ENCODE results near the gene KAT14.

The KAT14 gene

DNA sequence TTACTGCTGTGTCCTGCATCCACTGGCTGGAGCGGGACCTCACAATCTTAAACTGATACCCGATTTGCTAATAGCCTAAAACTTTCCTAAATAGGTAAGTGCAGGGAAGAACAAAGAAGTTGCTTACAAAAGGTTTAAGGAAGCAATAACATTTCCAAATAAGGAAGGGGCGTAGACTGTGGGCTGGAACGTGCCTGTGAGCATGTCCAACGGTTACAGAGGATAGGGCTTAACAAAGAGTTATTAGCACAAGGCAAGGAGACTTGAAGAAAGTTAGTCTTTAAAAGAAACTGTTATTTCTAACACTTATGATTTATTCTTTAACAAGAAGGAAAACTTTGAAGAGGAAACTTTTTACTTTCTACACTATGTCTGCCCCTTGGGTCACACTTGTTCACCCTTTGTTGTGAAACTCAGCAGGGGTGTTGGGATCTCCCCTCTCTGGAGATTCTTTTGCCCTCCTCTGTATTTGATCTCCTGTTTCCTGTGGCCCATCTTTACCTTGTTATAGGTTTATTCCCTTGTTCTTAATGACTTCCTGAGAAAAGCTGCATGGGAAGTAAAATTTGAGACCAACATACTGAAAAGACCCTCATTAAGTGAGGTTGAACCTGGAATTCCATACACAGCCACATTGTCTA is 28.7 kb downstream of the KAT14 start:
- H4K20me1 ChIP-seq (ENCODE audit: low read depth, low read length): no peaks in the 10 kb centered on the region
- H3K9ac ChIP-seq (ENCODE audit: low read length): no peak overlapping the region
- H3K9me3 ChIP-seq (ENCODE audit: insufficient read depth, low read length): no peaks in the 10 kb centered on the region
- H3K36me3 ChIP-seq (ENCODE audit: low read length): peaks cover 14% of the 10 kb centered on the region; the same call in 1 of the 2 replicates
- no peaks in the 10 kb centered on the region for H3K9me2 ChIP-seq (replicated peaks; ENCODE audit: insufficient read depth, low read length)
- no peak overlapping the region for H3K4me2 ChIP-seq (ENCODE audit: low read depth, low read length, poor library complexity, severe bottlenecking)
- H3K79me2 ChIP-seq (ENCODE audit: insufficient read depth, low read length): peaks cover 21% of the 10 kb centered on the region
- no peaks in the 10 kb centered on the region for H3K27me3 ChIP-seq (ENCODE audit: low read length)
- no peak for TF ChIP-seq EZH2phosphoT487 (conservative IDR thresholded peaks at IDR 0.05; ENCODE audit: low read length)
- TF ChIP-seq, protein P1, sequence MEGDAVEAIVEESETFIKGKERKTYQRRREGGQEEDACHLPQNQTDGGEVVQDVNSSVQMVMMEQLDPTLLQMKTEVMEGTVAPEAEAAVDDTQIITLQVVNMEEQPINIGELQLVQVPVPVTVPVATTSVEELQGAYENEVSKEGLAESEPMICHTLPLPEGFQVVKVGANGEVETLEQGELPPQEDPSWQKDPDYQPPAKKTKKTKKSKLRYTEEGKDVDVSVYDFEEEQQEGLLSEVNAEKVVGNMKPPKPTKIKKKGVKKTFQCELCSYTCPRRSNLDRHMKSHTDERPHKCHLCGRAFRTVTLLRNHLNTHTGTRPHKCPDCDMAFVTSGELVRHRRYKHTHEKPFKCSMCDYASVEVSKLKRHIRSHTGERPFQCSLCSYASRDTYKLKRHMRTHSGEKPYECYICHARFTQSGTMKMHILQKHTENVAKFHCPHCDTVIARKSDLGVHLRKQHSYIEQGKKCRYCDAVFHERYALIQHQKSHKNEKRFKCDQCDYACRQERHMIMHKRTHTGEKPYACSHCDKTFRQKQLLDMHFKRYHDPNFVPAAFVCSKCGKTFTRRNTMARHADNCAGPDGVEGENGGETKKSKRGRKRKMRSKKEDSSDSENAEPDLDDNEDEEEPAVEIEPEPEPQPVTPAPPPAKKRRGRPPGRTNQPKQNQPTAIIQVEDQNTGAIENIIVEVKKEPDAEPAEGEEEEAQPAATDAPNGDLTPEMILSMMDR (IDR thresholded peaks at IDR 0.05; ENCODE audit: insufficient read depth, low read length, poor library complexity, severe bottlenecking): no peak
- H3K4me3 ChIP-seq (ENCODE audit: insufficient read depth, low read length, poor library complexity, severe bottlenecking): no peak overlapping the region
- no peak overlapping the region for H3K27ac ChIP-seq (ENCODE audit: low read depth, low read length)
- no peak overlapping the region for H2AFZ ChIP-seq (ENCODE audit: low read depth, low read length, severe bottlenecking)
- no peaks in the 10 kb centered on the region for H3F3A ChIP-seq (ENCODE audit: insufficient read depth)

DNA sequence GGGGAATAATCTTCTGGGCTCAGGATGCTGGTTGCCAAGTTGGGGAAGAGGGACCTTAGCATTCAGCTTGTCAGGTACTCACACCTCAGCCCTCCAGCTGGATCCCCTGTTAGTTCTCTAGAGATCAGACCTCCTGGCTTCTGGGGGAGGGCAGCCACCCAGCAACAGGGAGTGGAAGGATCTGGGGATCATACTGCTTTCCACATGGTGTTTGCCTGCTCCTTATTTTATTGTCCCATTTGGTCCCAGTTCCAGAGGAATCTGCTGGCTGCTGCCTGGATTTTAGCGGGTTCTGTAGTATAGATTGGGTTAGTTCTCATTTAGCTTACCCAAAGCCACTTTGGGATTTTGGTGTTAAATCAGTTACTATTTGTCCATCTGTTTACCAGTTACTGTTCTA is 29.3 kb downstream of the KAT14 start:
- no peak overlapping the region for H3K4me2 ChIP-seq (ENCODE audit: low read depth, low read length, poor library complexity, severe bottlenecking)

DNA sequence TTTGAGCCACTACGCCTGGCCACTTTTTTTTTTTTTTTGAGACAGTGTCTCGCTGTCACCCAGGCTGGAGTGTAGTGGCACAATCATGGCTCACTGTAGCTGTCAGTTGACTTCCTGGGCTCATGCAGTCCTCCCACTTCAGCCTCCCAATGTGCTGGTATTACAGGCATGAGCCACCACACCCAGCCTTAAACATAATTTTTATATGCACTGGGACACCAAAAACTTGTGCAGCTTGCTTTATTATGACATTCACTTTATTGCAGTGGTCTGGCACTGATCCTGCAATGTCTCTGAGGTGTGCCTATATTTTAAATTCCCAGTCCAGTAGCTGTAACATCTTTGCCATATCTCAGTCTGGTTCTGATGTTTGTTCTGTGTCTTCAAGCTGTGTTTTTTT is 34.7 kb downstream of the KAT14 start:
- TF ChIP-seq, protein P1 (IDR thresholded peaks at IDR 0.05; ENCODE audit: insufficient read depth, low read length, poor library complexity, severe bottlenecking): no peak
- no peak for TF ChIP-seq EZH2phosphoT487 (conservative IDR thresholded peaks at IDR 0.05; ENCODE audit: low read length)
- Histone ChIP-seq H3K4me3 (ENCODE audit: insufficient read depth, low read length, poor library complexity, severe bottlenecking) (no peak overlapping the region), H3K27me3 (ENCODE audit: low read length) (no peaks in the 10 kb centered on the region), H3K9ac (ENCODE audit: low read length) (no peak overlapping the region), H3F3A (ENCODE audit: insufficient read depth) (no peaks in the 10 kb centered on the region), H3K9me3 (ENCODE audit: insufficient read depth, low read length) (no peaks in the 10 kb centered on the region), H3K36me3 (ENCODE audit: low read length) (peaks cover 22% of the 10 kb centered on the region; the same call in 1 of the 2 replicates), H3K9me2 (replicated peaks; ENCODE audit: insufficient read depth, low read length) (no peaks in the 10 kb centered on the region), H3K27ac (ENCODE audit: low read depth, low read length) (no peak overlapping the region), H2AFZ (ENCODE audit: low read depth, low read length, severe bottlenecking) (no peak overlapping the region), H3K79me2 (ENCODE audit: insufficient read depth, low read length) (peaks cover 35% of the 10 kb centered on the region), H3K4me2 (ENCODE audit: low read depth, low read length, poor library complexity, severe bottlenecking) (no peak overlapping the region), H4K20me1 (ENCODE audit: low read depth, low read length) (no peaks in the 10 kb centered on the region)

More for the DNA sequence above, 29.3 kb downstream of the KAT14 start:
- no peak overlapping the region for H3K9ac ChIP-seq (ENCODE audit: low read length)
- no peaks in the 10 kb centered on the region for H3K9me3 ChIP-seq (ENCODE audit: insufficient read depth, low read length)
- no peak overlapping the region for H3K4me3 ChIP-seq (ENCODE audit: insufficient read depth, low read length, poor library complexity, severe bottlenecking)
- no peaks in the 10 kb centered on the region for H4K20me1 ChIP-seq (ENCODE audit: low read depth, low read length)
- TF ChIP-seq, protein P1 (IDR thresholded peaks at IDR 0.05; ENCODE audit: insufficient read depth, low read length, poor library complexity, severe bottlenecking): no peak
- TF ChIP-seq EZH2phosphoT487 (conservative IDR thresholded peaks at IDR 0.05; ENCODE audit: low read length): no peak
- H3K9me2 ChIP-seq (replicated peaks; ENCODE audit: insufficient read depth, low read length): no peaks in the 10 kb centered on the region
- H3K27me3 ChIP-seq (ENCODE audit: low read length): no peaks in the 10 kb centered on the region
- no peak overlapping the region for H2AFZ ChIP-seq (ENCODE audit: low read depth, low read length, severe bottlenecking)
- H3K79me2 ChIP-seq (ENCODE audit: insufficient read depth, low read length): peaks cover 21% of the 10 kb centered on the region
- peaks cover 14% of the 10 kb centered on the region; the same call in 1 of the 2 replicates for H3K36me3 ChIP-seq (ENCODE audit: low read length)
- H3K27ac ChIP-seq (ENCODE audit: low read depth, low read length): no peak overlapping the region
- H3F3A ChIP-seq (ENCODE audit: insufficient read depth): no peaks in the 10 kb centered on the region
